Stimulated activated CD4-positive, alpha-beta T cell treated with anti-CD3 and anti-CD28 coated beads, Interleukin-4, amount 100 ng/mL, for 48 hours (primary cell): ENCODE results near the gene SAFB.
A peak's percentile ranks its signal among the peaks of the same experiment; 100 is the strongest.

Source experiments
- DNase-seq, 2 donors: peaks; one replicate each; pipeline ENCODE4 v3.0.0-alpha.2; 2020; ENCODE audit warnings: low read depth in 2 of 2

The SAFB gene

DNA sequence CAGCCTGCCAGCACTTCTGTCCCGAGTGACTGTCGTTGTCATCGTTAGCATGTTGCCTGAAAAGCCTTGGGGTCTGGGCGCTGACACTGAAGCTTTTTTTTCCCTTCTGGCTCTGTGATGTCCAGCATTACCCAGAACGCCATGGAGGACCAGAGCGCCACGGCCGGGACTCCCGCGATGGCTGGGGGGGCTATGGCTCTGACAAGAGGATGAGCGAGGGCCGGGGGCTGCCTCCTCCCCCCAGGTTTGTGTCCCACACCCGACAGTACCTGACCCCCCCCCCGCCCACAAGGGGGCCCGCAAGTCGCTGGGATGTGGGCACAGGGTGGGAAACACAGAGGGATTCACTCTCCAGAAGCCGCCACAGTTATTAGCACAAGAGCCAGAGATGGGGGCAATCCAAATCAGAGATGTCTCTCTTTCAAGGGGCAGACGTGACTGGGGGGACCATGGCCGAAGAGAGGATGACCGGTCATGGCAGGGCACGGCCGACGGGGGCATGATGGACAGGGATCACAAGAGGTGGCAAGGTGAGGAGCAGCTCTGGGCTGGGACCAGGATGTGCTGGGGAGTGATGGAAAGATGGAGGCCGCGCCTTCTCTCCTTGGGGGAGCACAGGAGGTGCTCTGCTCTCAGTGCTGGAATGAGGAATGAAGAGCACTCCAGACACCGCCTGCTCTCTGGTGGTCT lies 44.2 kb downstream of the SAFB start:
- no peak for DNase-seq

GRCh38 chr19:5667751-5668271 lies 44.9 kb downstream of the SAFB start:
- no peak for DNase-seq

- DNase-seq = no peak
These were observed 46.3 kb downstream of the SAFB start for GRCh38 chr19:5669212-5669611.

- no peak for DNase-seq
These were observed 48.7 kb downstream of the SAFB start for GRCh38 chr19:5671600-5671999.

DNA sequence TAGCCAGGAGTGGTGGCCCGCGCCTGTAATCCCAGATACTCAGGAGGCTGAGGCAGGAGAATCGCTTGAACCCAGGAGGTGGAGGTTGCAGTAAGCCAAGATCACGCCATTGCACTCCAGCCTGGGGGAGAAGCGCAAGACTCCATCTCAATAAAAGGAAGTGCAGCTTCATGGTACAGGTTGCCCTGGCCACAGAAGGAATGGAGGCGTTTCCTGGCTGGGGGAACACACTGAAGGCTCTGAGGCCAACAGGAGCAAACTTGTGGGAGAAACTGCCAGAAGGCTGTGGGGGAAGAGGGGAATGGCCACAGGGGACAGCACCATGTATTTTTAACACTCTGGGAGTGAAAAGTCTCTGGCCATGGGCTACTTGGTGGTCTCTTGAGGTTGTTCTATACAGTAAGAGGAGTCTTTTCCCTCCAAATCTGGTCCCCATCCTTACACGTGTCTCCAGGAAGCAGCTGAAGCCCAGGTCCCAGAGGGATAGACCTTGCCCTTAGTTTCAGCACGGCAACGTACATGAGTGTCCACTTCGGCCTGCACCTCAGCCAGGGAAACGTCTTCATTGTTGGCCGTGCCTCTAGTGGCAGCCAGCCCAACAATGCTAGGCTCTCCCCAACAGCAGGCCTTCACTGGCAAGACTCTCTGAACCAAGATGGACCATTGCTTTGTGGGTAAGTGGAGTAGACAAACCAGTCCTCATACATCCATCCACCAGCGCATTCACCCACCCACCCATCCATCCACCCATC lies 50.0 kb downstream of the SAFB start:
- DNase-seq = no peak

DNA sequence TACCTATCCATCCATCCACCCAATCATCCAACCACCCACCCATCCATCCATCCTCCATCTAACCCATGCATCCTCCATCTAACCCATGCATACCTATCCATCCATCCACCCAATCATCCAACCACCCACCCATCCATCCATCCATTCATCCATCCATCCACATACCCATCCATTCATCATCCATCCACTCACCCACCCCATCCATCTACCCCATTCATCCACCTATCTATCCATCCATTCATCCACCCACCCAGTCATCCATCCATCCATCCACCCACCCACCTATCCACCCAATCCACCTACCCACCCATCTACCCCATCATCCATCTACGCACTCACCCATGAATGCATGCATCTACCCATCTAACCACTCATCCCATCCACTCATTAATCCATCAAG lies 50.9 kb downstream of the SAFB start:
- no peak for DNase-seq

- DNase-seq = no peak
These were observed 51.8 kb downstream of the SAFB start for GRCh38 chr19:5674714-5675113.

GRCh38 chr19:5676105-5676771 lies 53.4 kb downstream of the SAFB start:
- no peak for DNase-seq

DNA sequence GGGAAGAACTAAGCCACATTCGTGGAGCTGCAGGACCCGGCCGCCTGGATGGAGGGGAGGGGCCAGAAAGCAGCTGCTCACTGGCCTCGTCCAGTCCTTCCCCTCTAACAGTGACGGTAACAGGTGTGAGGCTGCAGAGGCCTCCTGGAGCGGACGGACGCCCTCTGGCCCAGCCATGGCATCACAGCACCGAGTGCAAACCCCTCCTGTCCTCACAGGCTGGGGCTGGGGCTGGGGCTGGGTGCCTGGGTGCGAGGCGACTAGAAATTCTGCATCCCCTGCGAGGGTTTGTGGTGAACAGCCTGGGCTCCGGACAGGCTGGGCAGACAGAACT lies 53.9 kb downstream of the SAFB start:
- no peak for DNase-seq

- DNase-seq = no peak
These were observed 54.3 kb downstream of the SAFB start for GRCh38 chr19:5677136-5677535.

GRCh38 chr19:5677580-5677979 lies 54.7 kb downstream of the SAFB start:
- DNase-seq = no peak

- no peak for DNase-seq
These were observed 55.3 kb downstream of the SAFB start for GRCh38 chr19:5678071-5678718.

DNA sequence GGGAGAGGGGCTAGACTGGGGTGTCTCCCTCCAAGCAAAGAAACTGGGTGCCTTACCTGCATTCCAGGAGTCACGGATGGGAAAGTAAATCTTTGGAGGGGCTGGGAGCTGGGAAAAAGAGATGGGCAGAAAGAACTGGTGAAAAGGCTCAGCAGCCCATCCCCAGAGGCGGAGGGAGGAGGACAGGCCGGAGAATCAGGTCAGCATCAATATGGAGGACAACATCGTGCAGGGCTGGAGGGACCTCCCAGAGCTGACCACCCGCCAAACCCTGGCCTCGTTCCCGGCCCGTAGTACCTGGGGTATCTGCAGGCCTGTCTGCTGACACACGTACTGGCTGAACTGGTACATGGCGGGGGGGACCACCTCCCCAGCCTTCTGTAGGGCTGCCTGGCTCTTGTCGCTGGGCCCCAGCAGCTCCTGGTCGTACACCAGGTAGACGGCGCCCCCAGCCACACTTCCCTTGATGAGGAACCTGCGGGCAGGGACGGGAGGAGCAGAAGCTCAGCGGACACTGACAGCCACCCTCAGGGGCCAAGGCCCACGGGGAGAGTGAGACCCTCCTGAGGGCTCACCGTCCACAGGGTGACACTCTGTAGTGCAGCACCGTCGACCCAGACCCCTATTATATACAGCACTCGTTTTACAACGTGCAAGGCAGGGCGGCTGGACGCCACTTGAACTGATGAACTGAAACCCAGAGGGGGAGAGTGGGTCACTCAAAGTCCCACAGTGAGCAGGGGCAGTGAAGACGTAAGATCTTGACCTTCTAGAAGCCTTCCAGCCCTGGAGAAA lies 56.6 kb downstream of the SAFB start:
- no peak for DNase-seq

DNA sequence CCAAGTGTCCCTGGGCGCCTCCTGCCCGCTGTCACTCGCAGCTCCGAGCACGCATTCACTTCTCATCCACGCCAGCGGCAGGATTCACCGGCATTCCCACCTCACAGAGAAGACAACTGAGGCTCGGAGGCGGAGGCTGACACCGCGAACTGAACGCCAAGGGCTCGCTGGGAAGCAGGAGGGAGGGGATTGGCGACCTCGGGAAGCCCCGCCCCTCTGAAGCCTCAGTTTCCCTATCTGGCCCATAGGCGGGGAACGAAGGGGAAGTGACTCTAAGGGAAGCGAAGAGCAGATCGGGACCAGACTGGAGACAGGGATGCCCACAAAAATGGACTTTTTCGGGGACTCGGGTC lies 57.2 kb downstream of the SAFB start:
- no peak for DNase-seq

- peak; percentile 95 to 96 for DNase-seq
These were observed 57.8 kb downstream of the SAFB start, which contains the start of the genes HSD11B1L and MICOS13 for GRCh38 chr19:5680437-5681368. HSD11B1L (plus strand) TSS chr19:5681027; CDS start chr19:5684833, 3,806 bp downstream. MICOS13 (minus strand) TSS chr19:5680516; CDS start chr19:5680486, 30 bp downstream.

DNA sequence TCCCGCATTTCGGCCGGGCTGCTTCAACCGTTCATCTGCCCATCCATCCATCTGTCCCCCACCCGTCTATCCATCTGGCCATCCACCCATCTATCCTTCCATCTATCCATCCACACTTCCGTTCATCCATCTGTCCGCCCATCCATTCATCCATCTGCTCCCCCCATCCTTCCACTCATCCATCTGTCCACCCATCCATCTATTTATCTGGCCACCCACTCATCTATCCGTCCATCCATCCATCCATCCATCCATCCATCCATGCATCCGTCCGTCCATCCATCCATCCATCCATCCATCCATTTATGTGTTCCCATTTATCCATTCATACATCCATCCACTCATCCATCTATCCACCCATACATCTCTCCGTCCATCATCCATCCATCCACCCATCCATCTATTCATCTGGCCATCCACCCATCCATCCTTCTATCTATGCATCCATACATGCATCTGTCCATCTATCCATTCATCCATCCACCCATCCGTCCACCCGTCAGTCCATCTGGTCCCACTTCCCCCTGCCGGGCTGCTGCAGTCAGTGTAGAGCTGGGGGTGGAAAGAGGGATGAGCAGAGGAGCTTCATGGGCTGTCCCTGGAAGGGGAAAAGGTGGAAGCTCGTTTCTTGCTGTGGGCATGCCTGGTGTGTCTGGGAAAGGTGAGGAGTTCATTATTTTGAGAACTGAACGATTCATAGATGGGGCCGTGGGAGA lies 58.7 kb downstream of the SAFB start:
- no peak for DNase-seq

- DNase-seq = no peak
These were observed 59.2 kb downstream of the SAFB start for GRCh38 chr19:5682107-5682482.

GRCh38 chr19:5683177-5683886 lies 60.4 kb downstream of the SAFB start:
- no peak for DNase-seq
